GM12865 (cell line): ENCODE measurements around the gene GPD1L.
A peak's percentile ranks its signal among the peaks of the same experiment; 100 is the strongest.

Experiments used
- DNase-seq: peaks from one replicate; pipeline ENCODE4 v3.0.0; 2010; ENCODE audit warnings: low read depth
- H3K4me3 ChIP-seq: 2 replicates; pipeline ENCODE4 v1.5.1; 2011; ENCODE audit warnings: mild to moderate bottlenecking, low read depth, low read length, control low read depth
- TF ChIP-seq, protein P1 (sequence below): IDR thresholded peaks from 2 replicates; pipeline ENCODE4 v1.5.1; 2011; ENCODE audit warnings: low read length, control low read depth, low read depth, inconsistent platforms; ENCODE audit not compliant: insufficient read depth; ENCODE audit errors: missing control alignments

The GPD1L gene

DNA sequence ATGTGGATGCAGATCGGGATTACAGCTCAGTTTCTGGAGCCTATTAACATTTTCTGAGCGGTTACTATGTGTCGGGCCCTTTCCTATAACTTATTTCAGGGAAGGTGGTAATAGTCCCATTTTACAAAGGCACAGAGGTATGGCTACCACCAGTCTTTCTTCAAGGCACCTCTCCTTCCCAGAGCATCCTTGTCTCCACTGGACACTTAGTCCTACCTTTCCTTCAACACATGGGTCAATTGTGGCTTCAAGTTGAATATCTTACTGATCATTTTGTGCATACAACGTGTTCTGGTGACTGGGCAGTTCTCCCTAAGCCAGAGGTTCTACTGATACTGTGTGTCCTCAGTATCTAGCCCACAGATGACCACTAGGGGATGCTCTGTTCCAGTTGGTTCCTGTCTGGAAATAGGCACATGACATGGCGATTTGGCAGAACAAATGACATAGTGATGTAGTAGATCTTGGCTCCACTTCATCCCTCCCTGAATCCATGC lies 71.3 kb downstream of the GPD1L start:
- TF ChIP-seq, protein P1, sequence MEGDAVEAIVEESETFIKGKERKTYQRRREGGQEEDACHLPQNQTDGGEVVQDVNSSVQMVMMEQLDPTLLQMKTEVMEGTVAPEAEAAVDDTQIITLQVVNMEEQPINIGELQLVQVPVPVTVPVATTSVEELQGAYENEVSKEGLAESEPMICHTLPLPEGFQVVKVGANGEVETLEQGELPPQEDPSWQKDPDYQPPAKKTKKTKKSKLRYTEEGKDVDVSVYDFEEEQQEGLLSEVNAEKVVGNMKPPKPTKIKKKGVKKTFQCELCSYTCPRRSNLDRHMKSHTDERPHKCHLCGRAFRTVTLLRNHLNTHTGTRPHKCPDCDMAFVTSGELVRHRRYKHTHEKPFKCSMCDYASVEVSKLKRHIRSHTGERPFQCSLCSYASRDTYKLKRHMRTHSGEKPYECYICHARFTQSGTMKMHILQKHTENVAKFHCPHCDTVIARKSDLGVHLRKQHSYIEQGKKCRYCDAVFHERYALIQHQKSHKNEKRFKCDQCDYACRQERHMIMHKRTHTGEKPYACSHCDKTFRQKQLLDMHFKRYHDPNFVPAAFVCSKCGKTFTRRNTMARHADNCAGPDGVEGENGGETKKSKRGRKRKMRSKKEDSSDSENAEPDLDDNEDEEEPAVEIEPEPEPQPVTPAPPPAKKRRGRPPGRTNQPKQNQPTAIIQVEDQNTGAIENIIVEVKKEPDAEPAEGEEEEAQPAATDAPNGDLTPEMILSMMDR = peak; percentile 82
- H3K4me3 ChIP-seq = no peak overlapping the region
- peak; percentile 63 for DNase-seq

DNA sequence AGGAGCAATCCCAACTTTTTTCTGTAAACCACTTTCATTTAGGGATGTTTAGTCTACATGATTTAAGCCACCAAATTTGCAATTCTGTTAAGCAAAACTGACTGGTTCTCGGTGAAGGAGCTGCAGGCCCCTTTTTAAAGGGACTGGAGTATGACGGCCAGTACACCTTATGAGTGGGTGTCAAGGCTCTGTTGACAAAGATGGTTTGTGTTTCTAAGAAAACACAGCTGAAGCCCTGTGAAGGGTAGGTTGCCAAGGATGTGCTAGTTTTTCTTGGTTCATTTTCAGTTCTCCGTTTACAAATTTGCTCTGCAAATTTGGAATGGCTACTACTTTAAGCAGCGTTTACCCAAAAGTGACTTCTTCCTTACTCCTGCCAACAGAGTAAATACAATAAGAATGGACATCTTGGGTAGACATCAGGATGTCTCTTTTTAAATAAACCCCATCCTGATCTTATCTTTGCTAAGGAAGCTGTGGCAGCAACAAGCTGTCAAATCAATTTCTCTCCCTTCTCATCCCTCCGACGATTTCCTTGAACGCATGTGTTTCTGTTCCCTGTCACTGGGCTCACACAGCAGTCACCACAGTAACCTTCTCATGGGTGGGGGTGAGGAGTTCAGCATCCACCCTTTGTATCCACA lies 73.8 kb downstream of the GPD1L start:
- TF ChIP-seq, protein P1 = no peak
- no peak for DNase-seq
- H3K4me3 ChIP-seq = no peak overlapping the region

DNA sequence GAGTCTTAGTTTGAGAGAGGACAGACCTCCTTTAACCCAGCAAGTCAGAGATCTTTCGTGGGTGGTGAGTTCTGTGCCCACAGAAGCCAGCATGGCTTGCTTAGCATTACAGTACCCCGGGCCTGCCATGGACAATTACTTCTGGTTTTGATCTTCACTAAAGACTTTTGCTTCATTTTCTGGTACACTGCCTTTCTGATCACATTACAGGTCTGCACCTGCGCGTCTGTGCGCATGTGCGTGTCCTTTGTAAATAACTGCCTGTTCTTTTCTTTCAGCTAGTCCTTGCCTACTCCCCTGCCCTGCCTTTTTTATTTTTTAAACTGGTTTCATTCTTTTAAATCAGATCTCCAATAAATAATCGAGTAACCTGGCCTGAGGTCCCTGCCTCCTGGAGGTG lies 74.9 kb downstream of the GPD1L start:
- H3K4me3 ChIP-seq = no peak overlapping the region
- no peak for DNase-seq
- TF ChIP-seq, protein P1 = no peak

DNA sequence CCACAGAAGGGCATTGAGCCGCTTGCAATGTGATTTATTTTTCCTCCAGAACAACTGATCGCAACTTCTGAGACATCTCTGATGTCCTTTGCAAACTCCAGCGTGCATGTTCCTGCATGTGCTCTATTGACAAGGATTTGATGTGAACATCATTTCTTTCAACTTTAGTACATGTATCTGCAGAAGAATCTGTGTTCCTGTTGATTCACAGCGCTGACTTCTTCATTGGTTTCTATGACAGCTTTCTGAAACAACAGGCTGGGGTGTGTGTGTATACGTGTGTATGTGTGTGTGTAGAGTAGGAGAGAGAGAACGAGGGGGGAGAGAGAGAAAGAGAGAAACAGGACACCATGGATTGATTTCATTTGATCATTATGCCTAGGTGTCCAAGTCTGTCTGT lies 75.4 kb downstream of the GPD1L start:
- H3K4me3 ChIP-seq = no peak overlapping the region
- TF ChIP-seq, protein P1 = no peak
- no peak for DNase-seq

DNA sequence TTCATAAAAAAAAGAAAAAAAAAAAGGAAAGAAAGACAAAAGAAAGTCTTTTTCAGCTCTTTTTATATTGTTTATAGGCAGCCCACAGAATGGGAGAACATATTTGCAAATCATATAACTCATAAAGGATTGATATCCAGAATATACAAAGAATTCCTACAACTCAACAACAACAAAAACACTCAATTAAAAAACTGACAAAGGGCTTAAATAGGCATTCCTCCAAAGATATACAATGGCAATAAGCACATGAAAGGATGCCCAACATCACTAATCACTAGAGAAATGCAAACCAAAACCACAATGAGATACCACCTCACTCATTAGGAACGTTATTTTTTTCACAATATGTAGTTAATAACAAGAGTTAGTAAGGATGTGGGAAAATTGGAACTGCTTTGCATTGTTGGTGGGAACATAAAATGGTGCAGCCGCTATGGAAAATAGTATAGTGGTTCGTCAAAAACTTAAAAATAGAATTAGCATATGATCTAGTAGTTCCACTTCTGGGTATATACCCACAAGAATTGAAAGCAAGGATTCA lies 77.8 kb downstream of the GPD1L start:
- no peak for DNase-seq
- no peak overlapping the region for H3K4me3 ChIP-seq
- TF ChIP-seq, protein P1 = no peak

DNA sequence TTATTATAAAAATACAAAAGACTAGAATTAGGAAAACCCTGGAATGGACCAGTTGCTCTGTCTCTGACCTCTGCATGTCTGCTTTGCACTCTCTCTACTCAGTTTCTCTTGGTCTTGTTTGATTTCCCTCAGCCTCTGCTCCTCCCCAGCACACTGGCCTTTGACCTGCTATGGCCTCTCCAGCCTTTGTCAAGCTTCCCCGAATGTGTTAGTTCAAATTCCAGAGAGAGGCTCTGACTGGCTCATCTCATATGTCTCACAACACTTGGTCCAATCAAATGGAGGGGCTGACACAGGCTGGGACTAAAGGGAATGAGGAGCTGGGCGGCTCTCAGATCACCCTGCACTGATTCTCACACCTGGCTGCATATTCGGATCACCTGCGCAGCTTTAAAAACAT lies 79.7 kb downstream of the GPD1L start:
- no peak overlapping the region for H3K4me3 ChIP-seq
- TF ChIP-seq, protein P1 = no peak
- no peak for DNase-seq

DNA sequence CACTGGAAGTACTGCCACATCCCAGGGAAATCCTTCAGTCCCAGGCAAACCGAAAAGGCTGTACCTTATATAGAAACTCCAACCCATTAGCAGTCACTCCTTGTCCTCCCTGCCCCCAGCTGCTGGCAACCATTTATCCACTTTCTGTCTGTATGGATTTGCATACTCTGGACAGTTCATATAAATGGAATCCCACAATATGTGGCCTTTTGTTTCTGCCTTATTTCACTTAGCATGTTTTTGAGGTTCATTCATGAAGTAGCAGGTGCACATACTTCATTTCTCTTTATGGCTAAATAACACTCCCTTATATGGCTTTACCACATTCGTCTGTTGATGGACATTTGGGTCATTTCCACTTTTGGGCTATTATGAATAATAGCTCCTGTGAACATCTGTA lies 80.5 kb downstream of the GPD1L start:
- TF ChIP-seq, protein P1 = no peak

More for the DNA sequence above, 80.5 kb downstream of the GPD1L start:
- no peak for DNase-seq
- no peak overlapping the region for H3K4me3 ChIP-seq
